HG02885 (cell line): ENCODE data around the gene CAMTA1.

Experiments
- ATAC-seq: cut with Tn5 transposase; IDR thresholded peaks from one replicate; pipeline ENCODE4 v1.9.1; 2021; ENCODE audit warnings: mild to moderate bottlenecking; ENCODE audit not compliant: unreplicated experiment, poor library complexity

CAMTA1 gene

GRCh38 chr1:7383671-7384520 lies 598.6 kb downstream of the CAMTA1 start:
- no peak for ATAC-seq

DNA sequence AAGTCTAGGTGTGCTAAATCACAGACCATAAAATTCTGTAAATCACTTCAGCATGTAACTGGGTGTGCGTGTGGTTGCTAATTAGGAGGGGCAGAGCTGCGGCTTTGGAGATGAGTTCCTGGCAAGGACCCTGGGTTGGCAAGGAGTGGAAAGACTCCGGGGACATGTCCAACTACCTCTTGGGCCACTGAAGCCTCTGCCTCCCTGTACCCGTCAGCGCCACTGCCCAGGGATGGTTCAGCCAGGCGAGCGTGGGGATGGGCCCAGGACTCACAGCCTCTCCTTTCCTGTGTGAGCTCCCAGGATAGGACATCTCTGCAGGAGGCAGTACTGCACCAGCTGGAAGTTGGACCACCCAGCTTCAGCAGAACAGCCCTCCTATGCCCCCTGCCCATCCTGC lies 599.4 kb downstream of the CAMTA1 start:
- no peak for ATAC-seq

- ATAC-seq: no peak
Measured at GRCh38 chr1:7385471-7386225, 600.4 kb downstream of the CAMTA1 start.

GRCh38 chr1:7386226-7387052 lies 601.2 kb downstream of the CAMTA1 start:
- ATAC-seq: no peak

- ATAC-seq: no peak
Measured at GRCh38 chr1:7387053-7387927, 602.0 kb downstream of the CAMTA1 start.

GRCh38 chr1:7388141-7388487 lies 602.9 kb downstream of the CAMTA1 start:
- ATAC-seq: no peak

- no peak for ATAC-seq
Measured at GRCh38 chr1:7388488-7389185, 603.4 kb downstream of the CAMTA1 start.

DNA sequence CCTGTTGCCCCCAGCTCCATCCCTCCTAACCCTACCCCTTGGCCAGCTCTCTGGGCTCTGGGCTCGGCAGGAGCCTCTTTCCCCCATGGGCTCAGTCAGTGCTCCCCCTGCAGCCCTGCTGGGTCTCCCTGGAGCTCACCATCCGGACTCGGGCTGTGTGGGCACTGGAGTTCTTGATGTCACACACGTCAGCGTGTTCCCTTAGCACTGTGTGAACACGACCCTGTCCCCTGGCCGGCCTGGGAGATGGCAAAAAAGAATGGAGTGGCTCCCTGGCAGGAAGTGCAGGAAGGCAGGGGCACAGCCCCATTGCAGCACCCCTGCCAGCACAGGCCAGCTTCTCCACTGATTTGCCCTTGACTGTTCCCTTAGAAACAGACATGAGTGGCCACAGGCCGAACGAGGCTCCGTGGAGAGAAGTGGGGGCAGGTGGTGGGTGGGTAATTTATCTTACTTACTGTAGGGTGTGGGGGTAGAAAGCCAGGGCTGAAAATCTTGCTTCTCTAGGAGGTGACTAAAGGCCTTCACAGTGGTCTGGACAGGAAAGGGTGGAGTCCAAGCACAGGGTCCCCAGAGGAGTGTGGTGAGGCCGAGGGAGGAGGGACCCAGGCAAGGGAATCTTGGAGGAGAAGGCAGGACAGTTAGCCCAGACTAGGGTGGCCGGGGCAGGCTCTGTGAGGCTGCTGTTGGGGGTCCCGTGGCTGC lies 604.1 kb downstream of the CAMTA1 start:
- no peak for ATAC-seq

DNA sequence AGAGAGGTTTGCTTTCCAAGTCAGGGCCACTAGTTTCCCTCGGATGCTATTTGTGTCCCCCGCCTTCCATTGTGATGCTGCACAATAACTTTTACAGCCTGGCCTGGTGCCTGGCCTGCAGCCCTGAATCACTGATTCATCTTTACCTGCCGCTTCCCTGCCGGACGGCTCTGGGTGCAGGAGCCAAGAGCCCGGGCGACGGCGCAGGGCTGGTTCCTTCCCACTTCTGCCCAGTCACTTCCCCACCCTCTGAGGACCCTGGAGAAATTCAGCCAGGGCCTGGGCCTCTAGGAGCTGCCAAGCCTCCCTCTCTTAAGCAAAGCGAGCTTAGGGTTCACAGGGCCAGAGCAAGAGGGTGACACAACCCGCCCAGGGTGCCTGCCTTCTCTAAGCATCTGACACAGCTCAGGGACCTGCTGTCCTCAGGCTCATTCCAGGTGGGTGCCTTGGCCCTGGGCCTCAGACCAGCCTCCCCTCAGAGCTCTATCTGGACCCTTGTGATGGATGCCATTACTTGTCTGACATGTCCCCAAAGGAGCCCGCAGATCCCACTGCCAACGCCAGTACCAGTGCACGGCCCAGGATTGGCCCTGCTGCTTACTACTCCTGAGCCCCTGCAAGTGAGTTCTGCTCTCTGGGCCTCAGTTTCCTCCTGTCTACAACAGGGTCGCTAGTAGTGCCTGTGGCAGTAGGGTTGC lies 604.8 kb downstream of the CAMTA1 start:
- ATAC-seq: no peak

DNA sequence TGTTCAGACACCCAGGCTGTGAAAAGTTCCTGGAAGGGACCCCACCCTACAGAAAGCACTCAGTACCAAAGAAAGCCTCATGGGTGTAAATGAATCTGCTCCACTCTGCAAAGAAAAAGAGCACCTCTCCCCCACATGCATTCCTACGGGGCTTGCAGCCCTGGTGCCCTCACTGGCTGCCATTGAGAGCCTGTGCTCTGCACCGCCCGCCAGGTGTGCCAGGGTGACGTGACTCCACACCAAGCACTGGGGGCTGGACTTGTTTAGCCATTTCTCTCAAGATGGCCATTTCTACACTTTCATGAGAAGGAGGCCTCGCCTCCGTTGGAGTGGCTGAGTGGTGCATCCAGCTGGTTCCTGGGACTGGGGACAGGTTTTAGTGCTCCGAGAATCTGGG lies 605.3 kb downstream of the CAMTA1 start:
- ATAC-seq: no peak

DNA sequence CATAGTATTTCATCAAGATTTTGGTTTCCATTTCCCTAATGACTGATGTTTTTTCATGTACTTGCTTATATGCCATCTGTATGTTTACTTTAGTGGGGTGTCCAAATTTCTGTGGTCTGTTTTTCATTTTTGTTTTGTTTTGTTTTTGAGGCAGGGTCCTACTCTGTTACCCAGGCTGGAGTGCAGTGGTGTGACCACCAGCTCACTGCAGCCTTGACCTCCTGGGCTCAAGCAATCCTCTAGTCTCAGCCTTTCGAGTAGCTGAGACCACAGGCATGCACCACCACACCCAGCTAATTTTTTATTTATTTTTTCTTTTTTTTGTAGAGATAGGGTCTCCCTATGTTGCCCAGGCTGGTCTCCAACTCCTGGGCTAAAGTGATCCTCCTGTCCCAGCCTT lies 607.9 kb downstream of the CAMTA1 start:
- ATAC-seq: no peak

DNA sequence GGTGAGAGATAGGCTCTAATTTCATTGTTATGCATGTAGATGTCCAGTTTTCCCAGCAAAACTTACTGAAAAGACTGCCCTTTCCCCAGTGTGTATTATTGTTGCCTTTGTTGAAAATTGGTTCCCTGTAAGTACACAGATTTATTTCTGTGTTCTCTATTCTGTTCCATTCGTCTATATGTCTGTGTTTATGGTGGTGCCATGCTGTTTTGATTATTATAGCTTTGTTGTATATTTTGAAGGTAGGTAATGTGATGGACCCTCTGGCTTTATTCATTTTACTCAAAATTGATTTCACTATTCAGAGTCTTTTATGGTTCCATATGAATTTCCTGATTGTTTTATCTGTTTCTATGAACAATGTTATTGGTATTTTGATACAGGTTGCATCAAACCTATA lies 610.0 kb downstream of the CAMTA1 start:
- no peak for ATAC-seq

- no peak for ATAC-seq
Measured at GRCh38 chr1:7398982-7399381, 613.7 kb downstream of the CAMTA1 start.

- no peak for ATAC-seq
Measured at GRCh38 chr1:7399514-7400125, 614.4 kb downstream of the CAMTA1 start.

DNA sequence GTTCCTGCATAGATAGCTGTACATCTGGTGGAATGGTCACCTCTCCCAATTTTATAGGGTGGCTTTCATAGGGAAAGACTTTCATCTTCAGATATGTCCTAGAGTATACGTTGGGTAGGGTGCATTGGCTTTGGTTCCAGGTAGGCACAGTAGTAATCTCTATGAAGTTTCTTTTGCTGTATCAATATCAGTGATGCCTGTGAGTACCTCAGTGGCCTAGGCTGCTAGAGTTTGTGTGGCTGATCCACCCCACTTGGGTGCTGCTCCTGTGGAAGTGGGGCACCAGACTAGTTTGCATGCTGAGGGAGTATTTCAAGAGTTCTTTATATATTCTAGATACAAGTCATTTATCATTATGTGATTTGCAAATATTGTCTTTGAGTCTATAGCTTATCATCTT lies 615.3 kb downstream of the CAMTA1 start:
- no peak for ATAC-seq

- ATAC-seq: no peak
Measured at GRCh38 chr1:7401814-7402547, 616.7 kb downstream of the CAMTA1 start.

GRCh38 chr1:7402548-7402850 lies 617.2 kb downstream of the CAMTA1 start:
- no peak for ATAC-seq
